Body of pancreas (tissue), 4 donors: Measurements from ENCODE around the gene ACIN1. TPM values are rescaled to one million over a fixed set of nuclear protein-coding genes. Genes with fewer than 3 reads are reported as not detected.

Experiments
- ATAC-seq: fragments of 150-250 bp; one replicate; pipeline ENCODE4 v1.9.1; 2016
- DNase-seq, 4 donors: peaks; one replicate each; pipeline ENCODE4 v3.0.0-alpha.2; 2019
- H3K27ac ChIP-seq, 4 donors: fragments of 200-600 bp; sonication (generic); 1 replicate in 3 of 4; 2 replicates in 1 of 4; pipeline versions ENCODE4 v1.5.1 to v1.6.1; 2016 to 2019; ENCODE audit warnings: mild to moderate bottlenecking in 1 of 4, mixed read lengths in 1 of 4, moderate library complexity in 1 of 4
- H3K27me3 ChIP-seq, 2 donors: fragments of 200-600 bp; sonication (generic); one replicate each; pipeline ENCODE4 v1.6.0; 2016; ENCODE audit warnings: mild to moderate bottlenecking in 1 of 2
- H3K36me3 ChIP-seq, 2 donors: fragments of 200-600 bp; sonication (generic); replicated peaks in 1 of 2; 2 replicates each; pipeline ENCODE4 v1.5.1; 2016; ENCODE audit warnings: low read depth in 2 of 2; ENCODE audit not compliant: insufficient read depth in 1 of 2
- H3K4me1 ChIP-seq: fragments of 200-600 bp; sonication (generic); one replicate; pipeline ENCODE4 v1.6.0; 2016
- H3K4me3 ChIP-seq, 2 donors: fragments of 200-600 bp; sonication (generic); 1 replicate in 1 of 2; 2 replicates in 1 of 2; pipeline ENCODE4 v1.5.1; 2016 to 2019
- H3K9me3 ChIP-seq, 3 donors: fragments of 200-600 bp; sonication (generic); 1 replicate in 2 of 3; 2 replicates in 1 of 3; pipeline ENCODE4 v1.5.1; 2016
- CTCF ChIP-seq, 7 experiments: fragments of 450-650 bp in 4 of 7; fragments of 200-600 bp in 3 of 7; sonication (generic) in 3 of 7; IDR thresholded peaks; one replicate each; pipeline ENCODE4 v1.5.1; 2016 to 2019; ENCODE audit warnings: antibody characterized with exemption in 7 of 7
- POLR2A ChIP-seq, 3 donors: fragments of 450-650 bp; IDR thresholded peaks; one replicate each; pipeline ENCODE4 v1.6.1; 2016; ENCODE audit warnings: antibody characterized with exemption in 3 of 3, mild to moderate bottlenecking in 2 of 3
- WGBS, 2 donors: methylation state at CpG; one replicate each; pipeline ENCODE4 v1.1.5; 2017; 5-methylcytosine and 5-hydroxymethylcytosine counted together
- intact Hi-C: fragments of 100-400 bp; cut with DNase I; formaldehyde crosslinking; loops from one replicate; pipeline ENCODE4 v1.15.1; 2023
- total RNA-seq, 2 donors: library from RNA; depleted of rRNA; stranded (reverse); fragments of >200 nt; gene quantifications; one replicate each; pipeline ENCODE4 v1.1.0, GENCODE V29; 2016

Gene ACIN1
- total RNA-seq, 2 donors from 2014 or later: 91.6 to 110 TPM

GRCh38 chr14:23128969-23129758 lies 34.2 kb upstream of the ACIN1 start:
- Histone ChIP-seq H3K4me1 (no peaks in the 10 kb centered on the region), H3K4me3 (no peak overlapping the region), H3K27ac (no peak overlapping the region), H3K9me3 (no peaks in the 10 kb centered on the region), H3K36me3 (no peaks in the 10 kb centered on the region), H3K27me3 (no peaks in the 10 kb centered on the region)
- intact Hi-C loops: no loop called here
- 86 to 88% methylated on average over 7 of the region's 7 CpGs for WGBS, 2 donors
- DNase-seq (no peak), ATAC-seq (no peak)
- TF ChIP-seq POLR2A (IDR thresholded peaks at IDR 0.05) (no peak), CTCF (IDR thresholded peaks at IDR 0.05) (no peak)

GRCh38 chr14:23127861-23128260 lies 32.9 kb upstream of the ACIN1 start:
- no peak overlapping the region for H3K27ac ChIP-seq
- H3K4me1 ChIP-seq: peaks cover 9% of the 10 kb centered on the region
- DNase-seq (no peak), ATAC-seq (no peak)
- intact Hi-C loops: no loop called here
- no peaks in the 10 kb centered on the region for H3K27me3 ChIP-seq
- H3K9me3 ChIP-seq: no peaks in the 10 kb centered on the region
- no peaks in the 10 kb centered on the region for H3K36me3 ChIP-seq
- TF ChIP-seq POLR2A (IDR thresholded peaks at IDR 0.05) (no peak), CTCF (IDR thresholded peaks at IDR 0.05) (no peak)
- no peak overlapping the region for H3K4me3 ChIP-seq
- 85 to 89% methylated on average over 2 to 3 of the region's 3 CpGs for WGBS, 2 donors

- Histone ChIP-seq H3K27ac (no peak overlapping the region), H3K9me3 (no peaks in the 10 kb centered on the region), H3K27me3 (no peaks in the 10 kb centered on the region), H3K36me3 (no peaks in the 10 kb centered on the region), H3K4me3 (no peak overlapping the region), H3K4me1 (peaks cover 9% of the 10 kb centered on the region)
- DNase-seq: no peak
- intact Hi-C loops: no loop called here
- whole genome bisulfite sequencing, 2 donors: 77 to 89% methylated on average over 5 to 8 of the region's 8 CpGs
- TF ChIP-seq CTCF (IDR thresholded peaks at IDR 0.05) (no peak), POLR2A (IDR thresholded peaks at IDR 0.05) (no peak)
- ATAC-seq: no peak
Observed at GRCh38 chr14:23126548-23127278, 31.8 kb upstream of the ACIN1 start.

- H3K36me3 ChIP-seq: no peaks in the 10 kb centered on the region
Observed at GRCh38 chr14:23125933-23126524, 31.1 kb upstream of the ACIN1 start.

More at GRCh38 chr14:23125933-23126524, 31.1 kb upstream of the ACIN1 start:
- peaks cover 9% of the 10 kb centered on the region for H3K4me1 ChIP-seq
- 69 to 73% methylated on average over 8 to 9 of the region's 9 CpGs for WGBS, 2 donors
- no peak overlapping the region for H3K4me3 ChIP-seq
- no peak overlapping the region for H3K27ac ChIP-seq
- no peaks in the 10 kb centered on the region for H3K27me3 ChIP-seq
- intact Hi-C loops: no loop called here
- ATAC-seq (no peak), DNase-seq (no peak)
- TF ChIP-seq POLR2A (IDR thresholded peaks at IDR 0.05) (no peak), CTCF (IDR thresholded peaks at IDR 0.05) (no peak)
- no peaks in the 10 kb centered on the region for H3K9me3 ChIP-seq
